Neutrophil (primary cell): Measurements from ENCODE around the gene GMFB.

ENCODE experiments used
- H3K27ac ChIP-seq: fragments of 200-600 bp; sonication (generic); 2 replicates; pipeline ENCODE4 v1.5.1; 2016; ENCODE audit warnings: mild to moderate bottlenecking, moderate library complexity
- H3K27me3 ChIP-seq: fragments of 200-600 bp; sonication (generic); 2 replicates; pipeline ENCODE4 v1.6.0; 2016; ENCODE audit warnings: mild to moderate bottlenecking
- H3K36me3 ChIP-seq: fragments of 200-600 bp; sonication (generic); 2 replicates; pipeline ENCODE4 v1.5.1; 2017
- H3K4me1 ChIP-seq, 2 experiments: fragments of 200-600 bp in 1 of 2; sonication (generic) in 1 of 2; 1 replicate in 1 of 2; 2 replicates in 1 of 2; pipeline versions ENCODE4 v1.5.1 to v1.6.1; 2013 to 2016; ENCODE audit warnings: low read depth in 1 of 2, low read length in 1 of 2, mild to moderate bottlenecking in 1 of 2, moderate library complexity in 1 of 2; ENCODE audit not compliant: control insufficient read depth in 1 of 2, insufficient read depth in 1 of 2
- H3K4me3 ChIP-seq, 2 experiments: fragments of 200-600 bp in 1 of 2; sonication (generic) in 1 of 2; 1 replicate in 1 of 2; 2 replicates in 1 of 2; pipeline ENCODE4 v1.5.1; 2013 to 2016; ENCODE audit warnings: low read depth in 1 of 2, low read length in 1 of 2, mild to moderate bottlenecking in 1 of 2, moderate library complexity in 1 of 2
- H3K9me3 ChIP-seq: fragments of 200-600 bp; sonication (generic); 2 replicates; pipeline ENCODE4 v1.5.1; 2016
- TF ChIP-seq, protein P1 (sequence below): fragments of 200-600 bp; sonication (generic); IDR thresholded peaks from 2 replicates; pipeline ENCODE4 v1.5.1; 2016; ENCODE audit warnings: antibody characterized with exemption

Gene GMFB

DNA sequence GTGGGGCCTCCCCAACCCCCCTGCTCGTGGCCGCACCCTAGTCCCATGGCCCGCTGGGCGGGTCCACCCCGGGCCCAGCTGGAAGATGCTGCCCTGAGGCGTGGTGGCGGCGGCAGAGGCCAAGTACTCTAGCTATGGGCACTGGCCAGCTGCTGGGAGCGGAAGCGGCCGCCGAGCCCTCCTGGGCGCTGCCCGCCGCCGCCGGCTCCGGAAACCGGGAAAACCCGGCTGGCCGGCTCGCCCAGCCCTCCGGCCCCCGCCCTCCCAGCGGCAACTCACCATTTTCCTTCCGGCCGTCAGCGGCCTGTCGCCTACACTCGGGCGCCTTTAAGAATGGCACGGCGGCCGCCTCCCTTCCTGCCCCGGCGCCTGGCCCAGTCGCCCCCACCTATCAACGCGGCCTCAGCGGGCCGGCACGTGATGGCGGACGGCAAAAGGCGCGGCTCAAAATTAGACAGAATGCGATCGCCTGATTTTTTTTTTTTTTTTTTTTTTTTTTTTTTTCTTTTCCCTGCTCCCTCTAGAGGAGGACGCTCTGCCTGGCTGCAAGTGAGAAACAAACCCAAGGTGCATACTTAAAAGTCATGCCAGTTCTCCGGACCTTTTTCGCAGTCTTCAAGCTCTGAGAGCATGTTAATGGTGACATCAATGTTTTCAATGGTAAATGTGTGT lies at the start of gene GMFB:
Gene GMFB, minus strand, starts transcription at position 335 of the 672 bp plus-strand sequence. Its CDS starts 53 bp downstream, at position 282.
- TF ChIP-seq, protein P1, sequence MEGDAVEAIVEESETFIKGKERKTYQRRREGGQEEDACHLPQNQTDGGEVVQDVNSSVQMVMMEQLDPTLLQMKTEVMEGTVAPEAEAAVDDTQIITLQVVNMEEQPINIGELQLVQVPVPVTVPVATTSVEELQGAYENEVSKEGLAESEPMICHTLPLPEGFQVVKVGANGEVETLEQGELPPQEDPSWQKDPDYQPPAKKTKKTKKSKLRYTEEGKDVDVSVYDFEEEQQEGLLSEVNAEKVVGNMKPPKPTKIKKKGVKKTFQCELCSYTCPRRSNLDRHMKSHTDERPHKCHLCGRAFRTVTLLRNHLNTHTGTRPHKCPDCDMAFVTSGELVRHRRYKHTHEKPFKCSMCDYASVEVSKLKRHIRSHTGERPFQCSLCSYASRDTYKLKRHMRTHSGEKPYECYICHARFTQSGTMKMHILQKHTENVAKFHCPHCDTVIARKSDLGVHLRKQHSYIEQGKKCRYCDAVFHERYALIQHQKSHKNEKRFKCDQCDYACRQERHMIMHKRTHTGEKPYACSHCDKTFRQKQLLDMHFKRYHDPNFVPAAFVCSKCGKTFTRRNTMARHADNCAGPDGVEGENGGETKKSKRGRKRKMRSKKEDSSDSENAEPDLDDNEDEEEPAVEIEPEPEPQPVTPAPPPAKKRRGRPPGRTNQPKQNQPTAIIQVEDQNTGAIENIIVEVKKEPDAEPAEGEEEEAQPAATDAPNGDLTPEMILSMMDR, result no peak
- H3K9me3 ChIP-seq, result no peaks in the 10 kb centered on the region
- peaks cover 20 to 30% of the 10 kb centered on the region in 2 experiments for H3K4me1 ChIP-seq

DNA sequence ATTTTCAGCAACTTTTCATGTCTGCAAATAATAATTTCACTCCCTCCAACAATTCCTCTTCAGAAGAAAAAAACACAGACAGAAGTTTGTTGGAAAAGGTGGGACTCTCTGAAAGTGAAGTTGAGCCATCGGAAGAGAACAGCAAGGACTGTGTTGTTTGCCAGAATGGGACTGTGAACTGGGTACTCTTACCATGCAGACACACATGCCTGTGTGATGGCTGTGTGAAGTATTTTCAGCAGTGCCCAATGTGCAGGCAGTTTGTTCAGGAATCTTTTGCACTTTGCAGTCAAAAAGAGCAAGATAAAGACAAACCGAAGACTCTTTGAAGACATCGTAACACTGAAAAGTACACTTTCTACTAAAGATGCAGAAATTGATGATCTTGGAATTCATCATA lies 49.3 kb upstream of the GMFB start:
- no peaks in the 10 kb centered on the region for H3K4me1 ChIP-seq
- H3K36me3 ChIP-seq, result peaks cover 16% of the 10 kb centered on the region
- no peak overlapping the region for H3K27ac ChIP-seq
- no peak overlapping the region for H3K4me3 ChIP-seq
- no peaks in the 10 kb centered on the region for H3K27me3 ChIP-seq
- no peaks in the 10 kb centered on the region for H3K9me3 ChIP-seq
- TF ChIP-seq, protein P1, result no peak

More for the DNA sequence above, at the start of gene GMFB:
- Histone ChIP-seq H3K27me3 (no peaks in the 10 kb centered on the region), H3K27ac (peak within 1 kb of the TSS; percentile 92), H3K4me3 (peak within 1 kb of the TSS; percentile 71 to 87), H3K36me3 (no peaks in the 10 kb centered on the region)

DNA sequence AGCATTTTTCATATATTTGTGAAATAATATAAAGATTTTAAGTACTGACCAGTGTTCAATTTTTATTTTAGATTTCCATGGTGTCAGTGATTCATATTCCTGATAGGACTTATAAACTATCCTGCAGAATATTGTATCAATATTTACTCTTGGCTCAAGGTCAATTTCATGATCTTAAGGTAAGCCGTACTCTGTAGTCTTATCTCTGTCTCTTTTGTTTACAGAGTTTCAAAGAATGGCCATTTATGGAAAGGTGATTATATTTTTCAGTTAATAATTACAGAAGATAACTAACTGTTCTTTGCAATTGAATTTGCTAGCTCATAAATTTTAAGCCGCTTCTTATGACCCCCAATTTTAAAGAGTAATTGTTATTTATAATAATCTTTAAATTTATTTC lies 48.9 kb upstream of the GMFB start:
- H3K27me3 ChIP-seq, result no peaks in the 10 kb centered on the region
- H3K9me3 ChIP-seq, result no peaks in the 10 kb centered on the region
- H3K36me3 ChIP-seq, result peaks cover 16% of the 10 kb centered on the region
- H3K4me3 ChIP-seq, result no peak overlapping the region
- TF ChIP-seq, protein P1, result no peak
- no peaks in the 10 kb centered on the region for H3K4me1 ChIP-seq
- no peak overlapping the region for H3K27ac ChIP-seq

DNA sequence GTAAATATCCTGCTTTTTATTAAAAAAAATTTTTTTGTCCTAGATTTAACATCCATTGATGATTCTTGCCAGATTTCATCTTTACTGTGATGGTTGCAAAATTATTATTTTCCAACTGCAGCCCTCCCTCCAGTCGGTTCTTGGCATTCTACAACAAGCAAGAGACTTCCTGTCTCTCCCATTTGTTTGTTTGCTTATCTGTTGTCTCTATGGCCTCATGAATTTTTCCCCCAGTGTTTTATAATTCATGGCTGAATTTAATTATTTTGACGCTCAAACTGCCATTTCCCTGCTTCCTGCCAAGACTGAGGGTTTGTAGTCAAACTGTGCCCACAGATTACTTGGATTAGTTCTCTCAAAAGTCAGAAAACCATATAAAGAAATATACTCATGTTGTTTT lies 46.9 kb upstream of the GMFB start:
- no peaks in the 10 kb centered on the region for H3K4me1 ChIP-seq
- H3K36me3 ChIP-seq, result peaks cover 24% of the 10 kb centered on the region
- TF ChIP-seq, protein P1, result no peak
- no peaks in the 10 kb centered on the region for H3K27me3 ChIP-seq
- H3K4me3 ChIP-seq, result no peak overlapping the region
- no peaks in the 10 kb centered on the region for H3K9me3 ChIP-seq
- H3K27ac ChIP-seq, result no peak overlapping the region

DNA sequence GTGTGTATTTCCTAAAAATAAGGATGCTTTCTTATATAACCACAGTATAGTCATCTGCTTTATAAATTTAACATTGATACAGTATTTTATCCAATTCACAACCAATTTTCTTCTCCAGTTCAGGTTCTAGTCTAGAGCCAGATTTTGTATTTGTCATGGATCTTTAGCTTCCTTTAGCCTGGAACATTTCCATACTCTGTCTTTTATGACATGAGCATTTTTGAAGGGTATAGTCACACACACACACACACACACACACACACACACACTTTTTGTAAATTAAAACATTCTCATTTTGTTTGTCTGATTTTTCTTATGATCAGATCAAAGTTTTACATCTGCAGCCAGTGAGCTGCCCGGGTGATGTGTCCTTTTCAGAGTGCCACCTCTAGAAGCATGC lies 46.3 kb upstream of the GMFB start:
- H3K4me3 ChIP-seq, result no peak overlapping the region
- no peak overlapping the region for H3K27ac ChIP-seq
- no peaks in the 10 kb centered on the region for H3K4me1 ChIP-seq
- TF ChIP-seq, protein P1, result no peak
- H3K36me3 ChIP-seq, result peaks cover 29% of the 10 kb centered on the region
- H3K9me3 ChIP-seq, result no peaks in the 10 kb centered on the region
- H3K27me3 ChIP-seq, result no peaks in the 10 kb centered on the region
